Muscle of leg (tissue), 11 donors: ENCODE data around the gene PHF21A. TPM values are rescaled to one million over a fixed set of nuclear protein-coding genes. Genes with fewer than 3 reads are reported as not detected.
A peak's percentile ranks its signal among the peaks of the same experiment; 100 is the strongest.

Source experiments
- DNase-seq: peaks from one replicate; pipeline ENCODE4 v3.0.0; 2013
- H3K27ac ChIP-seq: one replicate; pipeline ENCODE4 v1.5.1; 2013; ENCODE audit warnings: mild to moderate bottlenecking, low read length, control low read depth
- H3K27me3 ChIP-seq: one replicate; pipeline ENCODE4 v1.6.1; 2013; ENCODE audit warnings: low read length; ENCODE audit not compliant: control insufficient read depth, insufficient read depth
- H3K36me3 ChIP-seq: one replicate; pipeline ENCODE4 v1.6.1; 2013; ENCODE audit warnings: low read length; ENCODE audit not compliant: control insufficient read depth, insufficient read depth
- H3K4me1 ChIP-seq: one replicate; pipeline ENCODE4 v1.6.1; 2013; ENCODE audit warnings: low read length; ENCODE audit not compliant: control insufficient read depth, insufficient read depth
- H3K4me3 ChIP-seq: one replicate; pipeline ENCODE4 v1.5.1; 2013; ENCODE audit warnings: low read length, control low read depth
- H3K9me3 ChIP-seq: replicated peaks from 2 replicates; pipeline ENCODE4 v1.6.1; 2013; ENCODE audit warnings: low read depth, low read length; ENCODE audit not compliant: control insufficient read depth
- WGBS: methylation state at CpG from one replicate; pipeline ENCODE4 v1.1.5; 2013; ENCODE audit warnings: missing lambda C conversion rate; ENCODE audit not compliant: insufficient coverage; 5-methylcytosine and 5-hydroxymethylcytosine counted together
- polyA plus RNA-seq, 8 donors: library from polyadenylated mRNA; unstranded; fragments of 120-200 nt; gene quantifications; one replicate each; pipeline versions ENCODE4 v1.2.1 to v1.2.3, GENCODE V29; 2013; ENCODE audit warnings: inconsistent platforms in 1 of 8, low replicate concordance in 1 of 8; ENCODE audit not compliant: insufficient read length in 8 of 8, insufficient read depth in 1 of 8
- total RNA-seq: library from RNA; stranded (reverse); fragments of 120-200 nt; gene quantifications from one replicate; pipeline ENCODE4 v1.2.4, GENCODE V29; 2013

PHF21A gene
- total and polyA plus RNA-seq, 9 donors: 21.4 to 44.4 (median 32.0) TPM

- no peaks in the 10 kb centered on the region for H3K9me3 ChIP-seq
- no peak for DNase-seq
- H3K4me1 ChIP-seq: peaks cover 32% of the 10 kb centered on the region
- H3K27ac ChIP-seq: peak overlapping the region; percentile 96
- WGBS: 90% methylated on average over 2 of the region's 7 CpGs
- H3K27me3 ChIP-seq: peaks cover 39% of the 10 kb centered on the region
- H3K4me3 ChIP-seq: peak overlapping the region; percentile 99
- peaks cover 17% of the 10 kb centered on the region for H3K36me3 ChIP-seq
These were observed 202.1 kb downstream of the PHF21A start for GRCh38 chr11:45918962-45919675.

- H3K4me1 ChIP-seq: peaks cover 32% of the 10 kb centered on the region
- WGBS: under 1% methylated on average over 30 of the region's 38 CpGs
- H3K9me3 ChIP-seq: no peaks in the 10 kb centered on the region
- H3K36me3 ChIP-seq: peaks cover 24% of the 10 kb centered on the region
- peak overlapping the region; percentile 96 for H3K27ac ChIP-seq
- H3K4me3 ChIP-seq: peak overlapping the region; percentile 99
- DNase-seq: peak; percentile 67
- H3K27me3 ChIP-seq: peaks cover 33% of the 10 kb centered on the region
These were observed 202.8 kb downstream of the PHF21A start for GRCh38 chr11:45918331-45918941.

- DNase-seq: peak; percentile 100
- H3K4me3 ChIP-seq: peak within 1 kb of the TSS; percentile 99
- peak within 1 kb of the TSS; percentile 96 for H3K27ac ChIP-seq
- WGBS: under 1% methylated on average over 44 of the region's 45 CpGs
- H3K9me3 ChIP-seq: no peaks in the 10 kb centered on the region
- peaks cover 30% of the 10 kb centered on the region for H3K36me3 ChIP-seq
- peaks cover 29% of the 10 kb centered on the region for H3K4me1 ChIP-seq
- H3K27me3 ChIP-seq: peaks cover 28% of the 10 kb centered on the region
These were observed 203.5 kb downstream of the PHF21A start, which contains the start of gene PEX16 for GRCh38 chr11:45917623-45918330. Gene PEX16 (minus strand): TSS chr11:45917877. CDS start chr11:45917811, 66 bp downstream.

- DNase-seq: no peak
- Histone ChIP-seq H3K4me1 (peaks cover 28% of the 10 kb centered on the region), H3K27me3 (peaks cover 25% of the 10 kb centered on the region), H3K36me3 (peaks cover 30% of the 10 kb centered on the region), H3K9me3 (no peaks in the 10 kb centered on the region), H3K4me3 (peak overlapping the region; percentile 99), H3K27ac (peak overlapping the region; percentile 96)
- 9% methylated on average over 7 of the region's 16 CpGs for WGBS
These were observed 204.0 kb downstream of the PHF21A start for GRCh38 chr11:45917286-45917622.

DNA sequence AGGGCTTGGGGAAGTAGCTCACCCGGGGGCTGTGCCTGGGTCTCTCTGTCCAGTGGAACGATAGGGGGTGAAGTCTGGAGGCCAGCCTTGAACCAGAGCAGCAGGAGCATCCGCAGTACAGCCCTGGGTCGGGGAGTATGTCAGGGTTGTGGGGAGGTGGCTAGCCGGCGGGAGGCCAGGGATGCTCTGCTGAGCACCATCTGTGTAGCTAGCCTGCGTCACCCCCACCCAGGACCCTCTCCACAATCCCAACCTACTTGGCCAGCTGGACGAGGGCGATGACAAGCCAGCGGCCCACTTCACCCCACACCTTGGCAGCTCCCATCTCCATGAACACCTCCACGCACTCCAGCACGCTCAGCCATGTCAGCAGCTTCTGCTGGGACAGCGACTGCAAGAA lies 205.8 kb downstream of the PHF21A start:
- Histone ChIP-seq H3K27ac (no peak overlapping the region), H3K4me1 (peaks cover 18% of the 10 kb centered on the region), H3K27me3 (peaks cover 6% of the 10 kb centered on the region), H3K4me3 (no peak overlapping the region), H3K36me3 (peaks cover 46% of the 10 kb centered on the region), H3K9me3 (no peaks in the 10 kb centered on the region)
- DNase-seq: no peak
- WGBS: 74% methylated on average over 7 of the region's 13 CpGs

GRCh38 chr11:45913942-45914635 lies 207.2 kb downstream of the PHF21A start:
- peaks cover 59% of the 10 kb centered on the region for H3K36me3 ChIP-seq
- no peaks in the 10 kb centered on the region for H3K27me3 ChIP-seq
- no peak overlapping the region for H3K27ac ChIP-seq
- no peaks in the 10 kb centered on the region for H3K9me3 ChIP-seq
- no peak overlapping the region for H3K4me3 ChIP-seq
- H3K4me1 ChIP-seq: peaks cover 19% of the 10 kb centered on the region
- no peak for DNase-seq
- WGBS: 86% methylated on average over 22 of the region's 22 CpGs

GRCh38 chr11:45913514-45913913 lies 207.7 kb downstream of the PHF21A start:
- H3K27me3 ChIP-seq: no peaks in the 10 kb centered on the region
- no peak for DNase-seq
- peaks cover 65% of the 10 kb centered on the region for H3K36me3 ChIP-seq
- H3K4me3 ChIP-seq: no peak overlapping the region
- no peaks in the 10 kb centered on the region for H3K9me3 ChIP-seq
- peaks cover 22% of the 10 kb centered on the region for H3K4me1 ChIP-seq
- WGBS: 96% methylated on average over 19 of the region's 19 CpGs
- H3K27ac ChIP-seq: no peak overlapping the region

GRCh38 chr11:45910623-45911022 lies 210.6 kb downstream of the PHF21A start:
- 93% methylated on average over 8 of the region's 9 CpGs for WGBS
- H3K9me3 ChIP-seq: no peaks in the 10 kb centered on the region
- H3K36me3 ChIP-seq: peaks cover 76% of the 10 kb centered on the region
- DNase-seq: no peak
- H3K27ac ChIP-seq: no peak overlapping the region
- H3K4me3 ChIP-seq: no peak overlapping the region
- H3K4me1 ChIP-seq: peaks cover 25% of the 10 kb centered on the region
- no peaks in the 10 kb centered on the region for H3K27me3 ChIP-seq

GRCh38 chr11:45909594-45910475 lies 211.4 kb downstream of the PHF21A start:
- Histone ChIP-seq H3K27me3 (no peaks in the 10 kb centered on the region), H3K4me3 (no peak overlapping the region), H3K9me3 (no peaks in the 10 kb centered on the region), H3K36me3 (peaks cover 74% of the 10 kb centered on the region), H3K27ac (no peak overlapping the region), H3K4me1 (peaks cover 25% of the 10 kb centered on the region)
- WGBS: 83% methylated on average over 20 of the region's 32 CpGs
- no peak for DNase-seq
